B cell (primary cell): Measurements from ENCODE around the gene TFDP1.

Experiments
- CTCF ChIP-seq: fragments of 200-600 bp; IDR thresholded peaks from one replicate; pipeline ENCODE4 v1.8.0; 2022; ENCODE audit warnings: antibody characterized with exemption, mild to moderate bottlenecking
- EZH2 ChIP-seq: IDR thresholded peaks from 2 replicates; pipeline ENCODE4 v1.6.1; 2012; ENCODE audit warnings: borderline replicate concordance, low read depth, mild to moderate bottlenecking, moderate library complexity, low read length; ENCODE audit not compliant: insufficient read depth, poor library complexity, severe bottlenecking

- TF ChIP-seq CTCF = no peak
- TF ChIP-seq EZH2 = no peak
These were observed 77.0 kb downstream of the TFDP1 start for GRCh38 chr13:113661509-113661908.
